HFFc6 (cell line): ENCODE measurements around the gene EXOC3. TPM values are rescaled to one million over a fixed set of nuclear protein-coding genes. Genes with fewer than 3 reads are reported as not detected.

Experiments used
- DNase-seq: peaks from one replicate; pipeline ENCODE4 v3.0.0-alpha.2; 2018
- H3K27ac Mint-ChIP-seq: 2 replicates; pipeline ENCODE4 v1.8.0; 2020; ENCODE audit warnings: mild to moderate bottlenecking, mixed read lengths
- H3K27me3 Mint-ChIP-seq: 2 replicates; pipeline ENCODE4 v1.8.0; 2021; ENCODE audit warnings: mild to moderate bottlenecking, moderate library complexity, mixed read lengths; ENCODE audit not compliant: insufficient read depth
- H3K36me3 Mint-ChIP-seq: 2 replicates; pipeline ENCODE4 v1.8.0; 2021; ENCODE audit warnings: low read depth, mixed read lengths
- H3K4me1 Mint-ChIP-seq: 2 replicates; pipeline ENCODE4 v1.8.0; 2020; ENCODE audit warnings: low read depth, mixed read lengths
- H3K4me3 Mint-ChIP-seq: 2 replicates; pipeline ENCODE4 v1.8.0; 2020; ENCODE audit warnings: mild to moderate bottlenecking, moderate library complexity, mixed read lengths
- H3K9me3 Mint-ChIP-seq: 2 replicates; pipeline ENCODE4 v1.8.0; 2020; ENCODE audit warnings: mild to moderate bottlenecking, mixed read lengths
- CTCF ChIP-seq: fragments of 200-600 bp; sonication (generic); IDR thresholded peaks from 2 replicates; pipeline ENCODE4 v1.5.0; 2021; ENCODE audit warnings: antibody characterized with exemption, mild to moderate bottlenecking
- long read RNA-seq: library from polyadenylated mRNA; unstranded; transcript quantifications from one replicate; pipeline ENCODE4 v2.0.0, GENCODE V29; 2019
- total RNA-seq, 6 experiments: library from RNA; stranded (reverse); fragmentation: NEBNext Ultra II Directional; extraction: Animal tissue kit (Norgen Biotek cat#: 25700); gene quantifications; 2 replicates in 1 of 6; 3 replicates in 5 of 6; pipeline ENCODE4 v1.2.3, GENCODE V29; 2021

EXOC3 gene
- total RNA-seq = 10 to 100 TPM; 46.8 to 54.1 (median 50.3) TPM
- long read RNA-seq, partial matches to known transcripts = 9 of 16 reads
- long read RNA-seq, other reads (novel, unspliced or antisense) = 1 of 16 reads

DNA sequence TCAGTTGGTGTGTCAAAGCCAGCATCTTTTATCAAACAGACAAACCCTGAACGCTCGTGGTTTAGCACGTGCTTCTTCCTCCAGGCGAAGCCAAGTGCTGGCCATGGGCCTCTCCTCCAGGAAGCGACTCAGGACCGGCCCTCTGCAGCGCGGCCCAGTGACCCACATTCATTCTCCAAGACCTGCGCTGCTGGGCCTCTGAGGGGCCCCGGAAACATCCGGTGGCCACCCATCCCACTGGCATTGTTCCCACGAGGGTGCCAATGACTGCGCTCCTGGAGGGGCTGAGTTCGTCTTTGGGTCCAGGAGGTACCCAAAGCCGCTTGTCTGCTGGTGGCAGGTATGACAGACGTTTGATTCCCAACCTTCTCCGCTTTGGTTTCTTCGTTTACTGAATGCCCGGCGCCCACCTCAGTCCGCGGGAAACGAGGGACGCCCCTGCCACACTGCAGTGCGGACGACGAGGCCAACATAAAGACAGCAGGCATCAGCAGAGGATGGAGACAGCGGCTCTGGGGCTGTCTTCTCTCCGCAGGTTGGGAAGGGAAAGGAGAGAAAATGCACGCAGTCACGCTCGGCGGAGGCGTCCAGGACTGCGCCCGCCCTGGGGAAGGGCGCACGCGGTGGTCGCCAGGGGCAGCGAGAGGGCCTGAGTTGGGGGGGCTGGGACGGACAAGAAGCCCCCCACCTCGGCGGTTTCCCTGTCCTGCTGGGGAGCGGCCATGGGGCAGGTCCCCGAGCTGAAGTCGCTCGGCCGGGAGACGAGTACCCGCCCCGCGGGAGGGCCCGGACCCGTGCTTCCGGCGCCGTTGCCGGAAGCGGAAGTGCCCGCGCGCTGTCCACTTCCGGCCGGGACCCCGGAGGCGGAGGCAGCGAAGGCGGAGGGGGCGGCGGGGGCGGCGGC is at the start of gene EXOC3:
Gene EXOC3 (plus strand): TSS at position 842 of the 904 bp plus-strand sequence. CDS start 3,030 bp downstream, outside the sequence.
- peak; percentile 26 for DNase-seq
- H3K4me3 Mint-ChIP-seq = peak within 1 kb of the TSS; percentile 97
- peak within 1 kb of the TSS; percentile 90 for H3K27ac Mint-ChIP-seq
- no peak for TF ChIP-seq CTCF
- H3K9me3 Mint-ChIP-seq = no peaks in the 10 kb centered on the region
- H3K27me3 Mint-ChIP-seq = peaks cover 12% of the 10 kb centered on the region
- peaks cover 15% of the 10 kb centered on the region for H3K36me3 Mint-ChIP-seq
- peaks cover 35% of the 10 kb centered on the region for H3K4me1 Mint-ChIP-seq

GRCh38 chr5:393846-394275 is 49.1 kb upstream of the EXOC3 start:
- peaks cover 49% of the 10 kb centered on the region for H3K4me1 Mint-ChIP-seq
- H3K9me3 Mint-ChIP-seq = peaks cover 11% of the 10 kb centered on the region; the same call in 1 of the 2 replicates
- no peak for TF ChIP-seq CTCF
- DNase-seq = no peak
- H3K4me3 Mint-ChIP-seq = peak overlapping the region; percentile 47
- peaks cover 15% of the 10 kb centered on the region for H3K27me3 Mint-ChIP-seq
- H3K27ac Mint-ChIP-seq = peak overlapping the region; percentile 71
- H3K36me3 Mint-ChIP-seq = peaks cover 38% of the 10 kb centered on the region

GRCh38 chr5:394671-395155 is 48.3 kb upstream of the EXOC3 start:
- H3K9me3 Mint-ChIP-seq = peaks cover 11% of the 10 kb centered on the region; the same call in 1 of the 2 replicates
- H3K4me3 Mint-ChIP-seq = no peak overlapping the region; the same call in 1 of the 2 replicates
- no peak for DNase-seq
- H3K27ac Mint-ChIP-seq = peak overlapping the region; percentile 98
- H3K36me3 Mint-ChIP-seq = peaks cover 37% of the 10 kb centered on the region
- peaks cover 58% of the 10 kb centered on the region for H3K4me1 Mint-ChIP-seq
- peaks cover 13% of the 10 kb centered on the region for H3K27me3 Mint-ChIP-seq
- no peak for TF ChIP-seq CTCF

- peak; percentile 94 for DNase-seq
- H3K36me3 Mint-ChIP-seq = peaks cover 31% of the 10 kb centered on the region
- peak overlapping the region; percentile 98 for H3K27ac Mint-ChIP-seq
- H3K4me1 Mint-ChIP-seq = peaks cover 60% of the 10 kb centered on the region
- H3K9me3 Mint-ChIP-seq = peaks cover 5% of the 10 kb centered on the region; the same call in 1 of the 2 replicates
- H3K27me3 Mint-ChIP-seq = peaks cover 14% of the 10 kb centered on the region
- peak overlapping the region; percentile 42 for H3K4me3 Mint-ChIP-seq
- TF ChIP-seq CTCF = no peak
Observed at GRCh38 chr5:395156-395920, 47.6 kb upstream of the EXOC3 start.

- no peaks in the 10 kb centered on the region; the same call in 1 of the 2 replicates for H3K9me3 Mint-ChIP-seq
- peaks cover 24% of the 10 kb centered on the region for H3K36me3 Mint-ChIP-seq
- H3K27me3 Mint-ChIP-seq = peaks cover 10% of the 10 kb centered on the region
- no peak for DNase-seq
- H3K4me3 Mint-ChIP-seq = peak overlapping the region; percentile 42; the same call in 1 of the 2 replicates
- peak overlapping the region; percentile 98 for H3K27ac Mint-ChIP-seq
- H3K4me1 Mint-ChIP-seq = peaks cover 61% of the 10 kb centered on the region
- no peak for TF ChIP-seq CTCF
Observed at GRCh38 chr5:395921-396530, 47.0 kb upstream of the EXOC3 start.
